K562 (cell line): ENCODE results near the gene MOB3B. TPM values are rescaled to one million over a fixed set of nuclear protein-coding genes. Genes with fewer than 3 reads are reported as not detected.

Experiments used
- ATAC-seq: fragments of 200-7000 bp; cut with Tn5 transposase; 3 replicates; pipeline ENCODE4 v1.9.1; 2020; ENCODE audit warnings: moderate library complexity
- BruUV-seq: library from RNA; stranded (reverse); fragments of 400-500 nt; replicated peaks from 2 replicates; lab custom pipeline; 2021; lab: Mats Ljungman, UMichigan
- CTCF ChIA-PET: fragments of 300-600 bp; formaldehyde crosslinking; extraction: SDS; loops from one replicate; lab custom pipeline; 2021; ENCODE audit warnings: low intra/inter-chr PET ratio; lab: Yijun Ruan, JAX
- POLR2A ChIA-PET: fragments of 300-600, 350-650 bp; sonication (Branson Sonifier 250); formaldehyde crosslinking; extraction: SDS; loops from one replicate; lab custom pipeline; 2021; ENCODE audit warnings: antibody characterized with exemption, inconsistent platforms; lab: Yijun Ruan, JAX
- DNase-seq, 4 experiments: peaks; one replicate each; pipeline versions ENCODE4 v3.0.0 to v3.0.0-alpha.2; 2011 to 2018; ENCODE audit warnings: low spot score in 3 of 4, mixed read lengths in 3 of 4; ENCODE audit errors: extremely low read depth in 1 of 4
- FAIRE-seq: peaks from 2 replicates; lab custom pipeline; 2011; peaks lifted over from hg19 to GRCh38; lab: Jason Lieb, UNC
- H2AFZ ChIP-seq: 2 replicates; pipeline ENCODE4 v1.6.0; 2011; ENCODE audit warnings: low read depth, low read length, control low read depth, inconsistent platforms
- H3K27ac ChIP-seq: fragments of 200-600 bp; 3 replicates; pipeline ENCODE4 v1.8.0; 2011; ENCODE audit warnings: low read depth, mild to moderate bottlenecking, control low read depth, inconsistent platforms, low read length, moderate library complexity, mixed read lengths; ENCODE audit errors: extremely low read depth
- H3K27me3 ChIP-seq, 2 experiments: fragments of 300-600 bp in 1 of 2; 2 replicates in 1 of 2; 3 replicates in 1 of 2; pipeline versions ENCODE4 v1.6.0 to v1.8.0; 2011; ENCODE audit warnings: inconsistent platforms in 2 of 2, low read length in 2 of 2, mild to moderate bottlenecking in 1 of 2, mixed read lengths in 1 of 2, moderate library complexity in 1 of 2; ENCODE audit not compliant: control insufficient read depth in 2 of 2, insufficient read depth in 2 of 2
- H3K36me3 ChIP-seq: fragments of 300-600 bp; 3 replicates; pipeline ENCODE4 v1.8.0; 2011; ENCODE audit warnings: mild to moderate bottlenecking, low read length, inconsistent platforms; ENCODE audit not compliant: control insufficient read depth, insufficient read depth
- H3K4me1 ChIP-seq, 2 experiments: fragments of 200-600 bp in 1 of 2; replicated peaks in 1 of 2; 2 replicates in 1 of 2; 3 replicates in 1 of 2; pipeline versions ENCODE4 v1.5.1 to v1.8.0; 2011; ENCODE audit warnings: inconsistent platforms in 2 of 2, low read length in 2 of 2, mild to moderate bottlenecking in 1 of 2, mixed read lengths in 1 of 2, moderate library complexity in 1 of 2; ENCODE audit not compliant: control insufficient read depth in 2 of 2, insufficient read depth in 2 of 2
- H3K4me2 ChIP-seq: 2 replicates; pipeline ENCODE4 v1.6.1; 2011; ENCODE audit warnings: low read length, control low read depth, inconsistent platforms, mixed read lengths; ENCODE audit not compliant: insufficient read depth
- H3K4me3 ChIP-seq: fragments of 200-600 bp; sonication (generic), shearing (Covaris generic); 2 replicates; pipeline ENCODE4 v1.5.1; 2016; ENCODE audit warnings: control low read depth, inconsistent platforms
- H3K79me2 ChIP-seq: fragments of 200-600 bp; 3 replicates; pipeline ENCODE4 v1.8.0; 2011; ENCODE audit warnings: low read length, inconsistent platforms; ENCODE audit not compliant: control insufficient read depth, insufficient read depth
- H3K9ac ChIP-seq, 2 experiments: 2 replicates each; pipeline versions ENCODE4 v1.6.0 to v1.6.1; 2011; ENCODE audit warnings: low read depth in 2 of 2, low read length in 2 of 2, control low read depth in 1 of 2, inconsistent platforms in 1 of 2, mild to moderate bottlenecking in 1 of 2, mixed read lengths in 1 of 2; ENCODE audit not compliant: insufficient read depth in 1 of 2
- H3K9me1 ChIP-seq: one replicate; pipeline ENCODE4 v1.6.0; 2011; ENCODE audit warnings: inconsistent platforms, mild to moderate bottlenecking, low read length, moderate library complexity; ENCODE audit not compliant: control insufficient read depth, insufficient read depth
- H3K9me3 ChIP-seq: replicated peaks from 2 replicates; pipeline ENCODE4 v1.5.1; 2011; ENCODE audit warnings: low read depth, low read length, inconsistent platforms; ENCODE audit not compliant: control insufficient read depth, insufficient read depth
- H4K20me1 ChIP-seq: replicated peaks from 2 replicates; pipeline ENCODE4 v1.6.1; 2011; ENCODE audit warnings: low read length, inconsistent platforms, mixed read lengths; ENCODE audit not compliant: control insufficient read depth, insufficient read depth
- HDGF ChIP-seq: fragments of 450-650 bp; IDR thresholded peaks from 2 replicates; pipeline ENCODE4 v1.6.1; 2016
- KDM2B ChIP-seq: fragments of 250-450 bp; sonication (Bioruptor Pico); IDR thresholded peaks from 2 replicates; pipeline ENCODE4 v1.8.0; 2021; ENCODE audit warnings: mild to moderate bottlenecking, moderate library complexity
- POU5F1 ChIP-seq: fragments of 150-350 bp; IDR thresholded peaks from 2 replicates; pipeline ENCODE4 v1.6.1; 2014; ENCODE audit warnings: borderline replicate concordance, low read length, low read depth, mild to moderate bottlenecking; ENCODE audit not compliant: partially characterized antibody
- RFX7 ChIP-seq: fragments of 250-450 bp; sonication (Bioruptor Pico); IDR thresholded peaks from 2 replicates; pipeline ENCODE4 v1.5.1; 2021; ENCODE audit warnings: mild to moderate bottlenecking
- USF1 ChIP-seq: sonication (generic); formaldehyde crosslinking; IDR thresholded peaks from 2 replicates; pipeline ENCODE4 v1.9.0; 2022; ENCODE audit warnings: mild to moderate bottlenecking, missing genetic modification reagents
- WGBS: fragments of 100-300 bp; shearing (Covaris generic); methylation state at CpG from one replicate; pipeline ENCODE4 v1.1.6; 2016; ENCODE audit warnings: low coverage, mixed read lengths; ENCODE audit not compliant: insufficient coverage; ENCODE audit errors: missing lambda C conversion rate; 5-methylcytosine and 5-hydroxymethylcytosine counted together
- in situ Hi-C: fragments of 300-500 bp; cut with MboI; formaldehyde crosslinking; loops from 4 replicates; pipeline ENCODE4 v1.15.0; 2018; ENCODE audit warnings: inconsistent platforms, mixed read lengths
- intact Hi-C: fragments of 100-400 bp; cut with micrococcal nuclease; formaldehyde crosslinking; loops from 2 replicates; pipeline ENCODE4 v1.14.2; 2022
- polyA plus RNA-seq, 8 experiments: library from polyadenylated mRNA; depleted of rRNA in 4 of 8; stranded (reverse) in 5 of 8; unstranded in 3 of 8; fragments of >200 nt; fragmentation: Nextera tagmentation in 2 of 8; fragmentation: Illumina TruSeq in 1 of 8; extraction: Ambion mirVana in 2 of 8; extraction: Trizol in 1 of 8; gene quantifications; 2 replicates each; pipeline versions ENCODE4 v1.2.1 to v1.2.3, GENCODE V29; 2011 to 2014; ENCODE audit warnings: inconsistent platforms in 1 of 8, missing spikeins in 1 of 8
- total RNA-seq, 7 experiments: library from RNA; depleted of rRNA in 6 of 7; stranded (reverse); fragments of >200 nt in 6 of 7; fragmentation: Illumina TruSeq in 2 of 7; extraction: Trizol in 2 of 7; gene quantifications; 2 replicates each; pipeline versions ENCODE4 v1.2.1 to v1.2.3, GENCODE V29; 2011 to 2021; ENCODE audit warnings: low replicate concordance in 1 of 7
- TF ChIP-seq, protein P1 (sequence below), 2 experiments: fragments of 450-650 bp in 1 of 2; sonication (generic) in 1 of 2; formaldehyde crosslinking in 1 of 2; IDR thresholded peaks; 2 replicates each; pipeline versions ENCODE4 v1.7.1 to v1.9.0; 2016 to 2022; ENCODE audit warnings: inconsistent platforms in 1 of 2, mild to moderate bottlenecking in 1 of 2, missing genetic modification reagents in 1 of 2
- TF ChIP-seq, protein P2 (sequence below): fragments of 200-800 bp; sonication (Bioruptor generic); IDR thresholded peaks from 2 replicates; pipeline ENCODE4 v1.6.1; 2017; ENCODE audit warnings: missing genetic modification characterization, missing compliant biosample characterization

MOB3B gene
- total and polyA plus RNA-seq, 9 of the 15 experiments (the other 6 are each of a cell fraction or from before 2014, with no cell fraction given), result 3.6 to 12.8 (median 7.2) TPM

DNA sequence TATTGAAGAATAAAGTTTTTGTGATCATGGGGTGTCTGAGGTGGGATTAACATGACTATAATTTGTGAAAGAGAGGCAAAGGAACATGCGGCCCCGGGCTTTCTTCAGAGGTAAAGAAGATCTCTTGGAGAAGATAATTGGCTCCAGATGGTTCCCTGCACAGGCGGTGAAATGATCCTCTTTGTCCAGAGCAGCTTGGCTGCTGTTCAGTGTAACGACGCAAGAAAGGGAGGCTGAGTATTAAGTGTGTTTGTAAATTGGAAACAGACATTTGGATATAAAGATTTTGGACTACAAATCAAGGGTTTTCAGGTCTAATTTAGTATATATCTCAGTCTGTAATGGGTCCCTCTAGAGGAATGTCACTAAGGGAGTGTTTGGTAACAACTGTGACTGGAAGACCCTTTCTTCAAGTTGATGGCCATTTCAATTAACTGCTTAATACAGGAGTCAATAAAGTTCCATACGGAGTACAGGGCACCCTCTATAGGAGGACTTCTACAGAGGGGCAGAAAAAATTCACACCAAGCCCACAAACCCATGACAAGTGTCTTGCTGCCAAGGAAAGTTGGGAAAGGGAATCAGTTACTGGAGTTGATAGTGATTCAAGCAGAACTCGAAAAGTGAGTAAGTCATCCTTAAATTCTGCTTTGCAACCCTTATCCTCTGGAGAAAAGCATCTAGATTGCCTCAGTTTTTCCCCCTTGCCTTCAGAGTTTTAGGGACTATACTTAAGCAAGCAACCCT is 236.8 kb downstream of the MOB3B start:
- DNase-seq, result no peak
- H3K9ac ChIP-seq, result no peak overlapping the region
- BruUV-seq, result no TSS peak
- intact Hi-C loops (no loop called here), in situ Hi-C loops (no loop called here)
- H3K4me3 ChIP-seq, result no peak overlapping the region
- ChIA-PET POLR2A (no interaction called here), CTCF (no interaction called here)
- no peaks in the 10 kb centered on the region for H3K27me3 ChIP-seq
- no peak overlapping the region for H3K27ac ChIP-seq
- no peaks in the 10 kb centered on the region for H3K9me3 ChIP-seq
- H3K4me1 ChIP-seq, result no peaks in the 10 kb centered on the region
- no peaks in the 10 kb centered on the region for H3K79me2 ChIP-seq
- no peak for ATAC-seq
- 0% methylated on average over 4 of the region's 7 CpGs for WGBS
- FAIRE-seq, result no peak
- H2AFZ ChIP-seq, result no peak overlapping the region
- no peak overlapping the region for H3K4me2 ChIP-seq
- H3K36me3 ChIP-seq, result no peaks in the 10 kb centered on the region
- H3K9me1 ChIP-seq, result no peaks in the 10 kb centered on the region
- H4K20me1 ChIP-seq, result no peaks in the 10 kb centered on the region
- TF ChIP-seq RFX7, result no peak
- TF ChIP-seq USF1 (CRISPR knock-in tag), result no peak
- TF ChIP-seq, protein P1, sequence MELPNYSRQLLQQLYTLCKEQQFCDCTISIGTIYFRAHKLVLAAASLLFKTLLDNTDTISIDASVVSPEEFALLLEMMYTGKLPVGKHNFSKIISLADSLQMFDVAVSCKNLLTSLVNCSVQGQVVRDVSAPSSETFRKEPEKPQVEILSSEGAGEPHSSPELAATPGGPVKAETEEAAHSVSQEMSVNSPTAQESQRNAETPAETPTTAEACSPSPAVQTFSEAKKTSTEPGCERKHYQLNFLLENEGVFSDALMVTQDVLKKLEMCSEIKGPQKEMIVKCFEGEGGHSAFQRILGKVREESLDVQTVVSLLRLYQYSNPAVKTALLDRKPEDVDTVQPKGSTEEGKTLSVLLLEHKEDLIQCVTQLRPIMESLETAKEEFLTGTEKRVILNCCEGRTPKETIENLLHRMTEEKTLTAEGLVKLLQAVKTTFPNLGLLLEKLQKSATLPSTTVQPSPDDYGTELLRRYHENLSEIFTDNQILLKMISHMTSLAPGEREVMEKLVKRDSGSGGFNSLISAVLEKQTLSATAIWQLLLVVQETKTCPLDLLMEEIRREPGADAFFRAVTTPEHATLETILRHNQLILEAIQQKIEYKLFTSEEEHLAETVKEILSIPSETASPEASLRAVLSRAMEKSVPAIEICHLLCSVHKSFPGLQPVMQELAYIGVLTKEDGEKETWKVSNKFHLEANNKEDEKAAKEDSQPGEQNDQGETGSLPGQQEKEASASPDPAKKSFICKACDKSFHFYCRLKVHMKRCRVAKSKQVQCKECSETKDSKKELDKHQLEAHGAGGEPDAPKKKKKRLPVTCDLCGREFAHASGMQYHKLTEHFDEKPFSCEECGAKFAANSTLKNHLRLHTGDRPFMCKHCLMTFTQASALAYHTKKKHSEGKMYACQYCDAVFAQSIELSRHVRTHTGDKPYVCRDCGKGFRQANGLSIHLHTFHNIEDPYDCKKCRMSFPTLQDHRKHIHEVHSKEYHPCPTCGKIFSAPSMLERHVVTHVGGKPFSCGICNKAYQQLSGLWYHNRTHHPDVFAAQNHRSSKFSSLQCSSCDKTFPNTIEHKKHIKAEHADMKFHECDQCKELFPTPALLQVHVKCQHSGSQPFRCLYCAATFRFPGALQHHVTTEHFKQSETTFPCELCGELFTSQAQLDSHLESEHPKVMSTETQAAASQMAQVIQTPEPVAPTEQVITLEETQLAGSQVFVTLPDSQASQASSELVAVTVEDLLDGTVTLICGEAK (IDR thresholded peaks at IDR 0.05), result no peak
- TF ChIP-seq, protein P1 (CRISPR knock-in tag; IDR thresholded peaks at IDR 0.05), result no peak
- TF ChIP-seq, protein P2, sequence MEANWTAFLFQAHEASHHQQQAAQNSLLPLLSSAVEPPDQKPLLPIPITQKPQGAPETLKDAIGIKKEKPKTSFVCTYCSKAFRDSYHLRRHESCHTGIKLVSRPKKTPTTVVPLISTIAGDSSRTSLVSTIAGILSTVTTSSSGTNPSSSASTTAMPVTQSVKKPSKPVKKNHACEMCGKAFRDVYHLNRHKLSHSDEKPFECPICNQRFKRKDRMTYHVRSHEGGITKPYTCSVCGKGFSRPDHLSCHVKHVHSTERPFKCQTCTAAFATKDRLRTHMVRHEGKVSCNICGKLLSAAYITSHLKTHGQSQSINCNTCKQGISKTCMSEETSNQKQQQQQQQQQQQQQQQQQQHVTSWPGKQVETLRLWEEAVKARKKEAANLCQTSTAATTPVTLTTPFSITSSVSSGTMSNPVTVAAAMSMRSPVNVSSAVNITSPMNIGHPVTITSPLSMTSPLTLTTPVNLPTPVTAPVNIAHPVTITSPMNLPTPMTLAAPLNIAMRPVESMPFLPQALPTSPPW, result no peak
- TF ChIP-seq POU5F1, result no peak
- TF ChIP-seq HDGF, result no peak
- TF ChIP-seq KDM2B (CRISPR knock-in tag), result no peak
